Loucy (cell line): ENCODE data around the gene MADD.
A peak's percentile ranks its signal among the peaks of the same experiment; 100 is the strongest.

Experiments used
- EZH2phosphoT487 ChIP-seq: fragments of 200-600 bp; IDR thresholded peaks from 2 replicates; pipeline ENCODE4 v1.6.1; 2018; ENCODE audit warnings: antibody characterized with exemption, mild to moderate bottlenecking, moderate library complexity, borderline replicate concordance
- TF ChIP-seq, protein P1 (sequence below): fragments of 200-600 bp; sonication (generic); conservative IDR thresholded peaks from 2 replicates; pipeline ENCODE4 v1.5.1; 2014; ENCODE audit warnings: mild to moderate bottlenecking, antibody characterized with exemption, low read length

- TF ChIP-seq, protein P1, sequence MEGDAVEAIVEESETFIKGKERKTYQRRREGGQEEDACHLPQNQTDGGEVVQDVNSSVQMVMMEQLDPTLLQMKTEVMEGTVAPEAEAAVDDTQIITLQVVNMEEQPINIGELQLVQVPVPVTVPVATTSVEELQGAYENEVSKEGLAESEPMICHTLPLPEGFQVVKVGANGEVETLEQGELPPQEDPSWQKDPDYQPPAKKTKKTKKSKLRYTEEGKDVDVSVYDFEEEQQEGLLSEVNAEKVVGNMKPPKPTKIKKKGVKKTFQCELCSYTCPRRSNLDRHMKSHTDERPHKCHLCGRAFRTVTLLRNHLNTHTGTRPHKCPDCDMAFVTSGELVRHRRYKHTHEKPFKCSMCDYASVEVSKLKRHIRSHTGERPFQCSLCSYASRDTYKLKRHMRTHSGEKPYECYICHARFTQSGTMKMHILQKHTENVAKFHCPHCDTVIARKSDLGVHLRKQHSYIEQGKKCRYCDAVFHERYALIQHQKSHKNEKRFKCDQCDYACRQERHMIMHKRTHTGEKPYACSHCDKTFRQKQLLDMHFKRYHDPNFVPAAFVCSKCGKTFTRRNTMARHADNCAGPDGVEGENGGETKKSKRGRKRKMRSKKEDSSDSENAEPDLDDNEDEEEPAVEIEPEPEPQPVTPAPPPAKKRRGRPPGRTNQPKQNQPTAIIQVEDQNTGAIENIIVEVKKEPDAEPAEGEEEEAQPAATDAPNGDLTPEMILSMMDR = peak; percentile 42; the same call in 1 of the 2 replicates
- no peak for TF ChIP-seq EZH2phosphoT487
Observed at GRCh38 chr11:47269002-47269828, 718 bp upstream of the MADD start.
